ENCODE data around the gene MGST3. TPM values are rescaled to one million over a fixed set of nuclear protein-coding genes. Genes with fewer than 3 reads are reported as not detected.

The MGST3 gene
- total RNA-seq, 1 experiment from 2014 or later = 87.7 TPM

GRCh38 chr1:165595246-165595938, 35.6 kb upstream of the MGST3 start:
- no peak overlapping the region for H3K9ac ChIP-seq (ENCODE audit: extremely low read depth, insufficient read length, low read length)
- H2BK120ac ChIP-seq (ENCODE audit: low read depth, low read length, poor library complexity, severe bottlenecking) = no peak overlapping the region
- H4K20me1 ChIP-seq (ENCODE audit: control insufficient read depth, insufficient read depth, insufficient read length) = no peaks in the 10 kb centered on the region
- no peak overlapping the region for H3K23ac ChIP-seq (ENCODE audit: insufficient read length, low read depth, low read length)
- no peak overlapping the region for H2BK15ac ChIP-seq (ENCODE audit: low read depth, low read length)
- H2BK20ac ChIP-seq (ENCODE audit: low read depth, low read length, poor library complexity, severe bottlenecking) = no peak overlapping the region
- no peak overlapping the region for H2AK5ac ChIP-seq (ENCODE audit: insufficient read length, low read length)
- no CpG with 5 or more reads among the region's 1 CpG for WGBS (ENCODE audit: extremely low coverage, insufficient read length, low lambda C conversion rate)
- Mint-ChIP-seq H3K4me3 (no peak overlapping the region), H3K27ac (no peak overlapping the region), H3K36me3 (ENCODE audit: insufficient read depth in 1 of 3, low read depth in 3 of 3) (no peaks in the 10 kb centered on the region), H3K27me3 (ENCODE audit: low read depth) (peaks cover 2% of the 10 kb centered on the region), H3K9me3 (no peaks in the 10 kb centered on the region), H3K4me1 (peaks cover 28 to 32% of the 10 kb centered on the region in 2 experiments)
- no peak overlapping the region for H3K56ac ChIP-seq (ENCODE audit: insufficient read length, low read depth, low read length)
- H3K9me3 ChIP-seq (ENCODE audit: control insufficient read depth, low read depth, low read length) = no peaks in the 10 kb centered on the region
- no peaks in the 10 kb centered on the region for H3K27me3 ChIP-seq (ENCODE audit: insufficient read depth, low read length)
- H3K4ac ChIP-seq (ENCODE audit: low read depth, low read length) = no peak overlapping the region
- no peak overlapping the region for H2AFZ ChIP-seq (ENCODE audit: low read length)
- no peak overlapping the region for H3K14ac ChIP-seq (ENCODE audit: insufficient read depth, low read length)
- no peak overlapping the region for H4K5ac ChIP-seq (ENCODE audit: insufficient read length, low read depth, low read length)
- H3K4me2 ChIP-seq (ENCODE audit: insufficient read depth, insufficient read length, low read length) = no peak overlapping the region
- no peak for DNase-seq
- H3K23me2 ChIP-seq (ENCODE audit: insufficient read length, low read depth, low read length, poor library complexity, severe bottlenecking) = peaks cover 4% of the 10 kb centered on the region
- TF ChIP-seq CTCF (conservative IDR thresholded peaks at IDR 0.05) = no peak
- H3K79me1 ChIP-seq (ENCODE audit: insufficient read depth, low read depth, low read length, poor library complexity, severe bottlenecking) = no peaks in the 10 kb centered on the region
- no peak overlapping the region for H3K27ac ChIP-seq (ENCODE audit: insufficient read length, low read depth, low read length)
- no peaks in the 10 kb centered on the region for H3K79me2 ChIP-seq (ENCODE audit: insufficient read depth, low read length)
- no peak overlapping the region for H3T11ph ChIP-seq (ENCODE audit: low read length)
- H2BK12ac ChIP-seq (ENCODE audit: insufficient read length, low read depth, low read length) = no peak overlapping the region
- no peaks in the 10 kb centered on the region for H3K4me1 ChIP-seq (ENCODE audit: insufficient read depth, low read length)
- H4K8ac ChIP-seq (replicated peaks; ENCODE audit: insufficient read length, low read depth, low read length) = no peak overlapping the region
- no peak overlapping the region for H3K18ac ChIP-seq (ENCODE audit: insufficient read length, low read depth, low read length)
- H2BK5ac ChIP-seq (ENCODE audit: insufficient read length, low read length) = no peak overlapping the region
- H4K91ac ChIP-seq (ENCODE audit: insufficient read length, low read depth, low read length) = no peak overlapping the region

Measured in H9 (cell line).